ENCODE data around the gene PKD1.

The PKD1 gene

DNA sequence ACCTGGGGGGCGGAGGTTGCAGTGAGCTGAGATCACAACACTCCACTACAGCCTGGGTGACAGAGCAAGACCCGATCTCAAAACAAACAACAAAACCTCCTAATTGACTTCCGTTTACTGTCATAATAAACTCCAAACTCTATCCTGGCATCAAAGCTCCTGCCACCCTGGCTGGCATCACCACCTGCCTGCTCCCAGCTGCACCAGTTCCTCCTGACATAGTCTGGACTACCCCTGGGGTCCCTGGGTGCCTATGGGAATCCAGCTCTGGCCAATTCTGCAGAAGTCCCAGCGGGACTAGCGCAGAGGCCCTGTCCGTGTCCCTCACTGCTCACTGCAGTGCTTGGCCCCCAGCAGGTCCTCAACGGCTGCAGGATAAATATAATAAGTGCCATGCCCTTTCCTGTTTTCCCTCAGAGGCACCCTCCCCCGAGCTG is 88.8 kb downstream of the PKD1 start:
- TF ChIP-seq, protein P1, sequence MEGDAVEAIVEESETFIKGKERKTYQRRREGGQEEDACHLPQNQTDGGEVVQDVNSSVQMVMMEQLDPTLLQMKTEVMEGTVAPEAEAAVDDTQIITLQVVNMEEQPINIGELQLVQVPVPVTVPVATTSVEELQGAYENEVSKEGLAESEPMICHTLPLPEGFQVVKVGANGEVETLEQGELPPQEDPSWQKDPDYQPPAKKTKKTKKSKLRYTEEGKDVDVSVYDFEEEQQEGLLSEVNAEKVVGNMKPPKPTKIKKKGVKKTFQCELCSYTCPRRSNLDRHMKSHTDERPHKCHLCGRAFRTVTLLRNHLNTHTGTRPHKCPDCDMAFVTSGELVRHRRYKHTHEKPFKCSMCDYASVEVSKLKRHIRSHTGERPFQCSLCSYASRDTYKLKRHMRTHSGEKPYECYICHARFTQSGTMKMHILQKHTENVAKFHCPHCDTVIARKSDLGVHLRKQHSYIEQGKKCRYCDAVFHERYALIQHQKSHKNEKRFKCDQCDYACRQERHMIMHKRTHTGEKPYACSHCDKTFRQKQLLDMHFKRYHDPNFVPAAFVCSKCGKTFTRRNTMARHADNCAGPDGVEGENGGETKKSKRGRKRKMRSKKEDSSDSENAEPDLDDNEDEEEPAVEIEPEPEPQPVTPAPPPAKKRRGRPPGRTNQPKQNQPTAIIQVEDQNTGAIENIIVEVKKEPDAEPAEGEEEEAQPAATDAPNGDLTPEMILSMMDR (IDR thresholded peaks at IDR 0.05; ENCODE audit: control insufficient read depth, insufficient read depth, low read depth, low read length, missing control alignments), result no peak
- peak overlapping the region; percentile 74 for H3K4me3 ChIP-seq (ENCODE audit: control insufficient read depth, low read depth, low read length)
- DNase-seq (ENCODE audit: low read depth), result no peak

DNA sequence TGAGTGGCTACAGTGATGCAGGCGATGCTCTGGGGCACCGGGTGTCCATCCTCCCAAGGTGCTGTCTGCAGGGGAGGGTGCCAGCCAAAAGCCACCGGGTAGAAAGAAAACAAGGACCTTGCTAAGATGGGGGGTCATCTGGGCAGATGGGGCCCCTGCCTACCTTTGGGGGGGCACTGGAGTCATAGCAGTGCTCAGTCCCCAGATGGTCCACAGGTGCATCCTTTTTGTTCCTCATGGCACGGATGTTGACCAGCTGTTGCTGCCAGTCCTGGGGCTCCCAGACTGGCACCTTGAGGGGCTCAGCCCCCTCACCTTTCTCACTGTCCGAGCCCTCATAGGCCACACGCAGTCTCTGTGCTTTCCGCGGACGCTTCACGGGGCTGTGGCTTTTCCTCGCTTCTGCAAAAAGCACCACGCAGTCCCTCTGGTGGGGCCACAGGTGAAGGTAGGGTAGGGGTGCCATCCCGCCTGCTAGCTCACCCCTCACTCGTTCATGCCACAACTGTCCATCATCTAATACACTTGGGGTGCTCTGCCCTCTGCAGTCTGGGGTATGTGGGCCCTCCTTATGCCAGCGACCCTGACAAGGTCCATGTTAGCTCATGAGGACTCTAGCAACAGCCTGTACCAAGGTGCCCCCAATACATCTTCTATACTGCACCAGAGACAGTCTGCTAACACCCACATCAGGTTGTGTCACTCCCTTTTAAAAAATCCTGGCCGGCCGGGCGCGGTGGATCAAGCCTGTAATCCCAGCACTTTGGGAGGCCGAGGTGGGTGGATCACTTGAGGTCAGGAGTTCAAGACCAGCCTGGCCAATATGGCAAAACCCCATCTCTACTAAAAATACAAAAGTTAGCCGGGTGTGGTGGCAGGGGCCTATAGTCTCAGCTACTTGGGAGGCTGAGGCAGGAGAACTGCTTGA is 89.5 kb downstream of the PKD1 start:
- TF ChIP-seq, protein P1 (IDR thresholded peaks at IDR 0.05; ENCODE audit: control insufficient read depth, insufficient read depth, low read depth, low read length, missing control alignments), result no peak
- H3K4me3 ChIP-seq (ENCODE audit: control insufficient read depth, low read depth, low read length), result no peak overlapping the region
- no peak for DNase-seq (ENCODE audit: low read depth)

DNA sequence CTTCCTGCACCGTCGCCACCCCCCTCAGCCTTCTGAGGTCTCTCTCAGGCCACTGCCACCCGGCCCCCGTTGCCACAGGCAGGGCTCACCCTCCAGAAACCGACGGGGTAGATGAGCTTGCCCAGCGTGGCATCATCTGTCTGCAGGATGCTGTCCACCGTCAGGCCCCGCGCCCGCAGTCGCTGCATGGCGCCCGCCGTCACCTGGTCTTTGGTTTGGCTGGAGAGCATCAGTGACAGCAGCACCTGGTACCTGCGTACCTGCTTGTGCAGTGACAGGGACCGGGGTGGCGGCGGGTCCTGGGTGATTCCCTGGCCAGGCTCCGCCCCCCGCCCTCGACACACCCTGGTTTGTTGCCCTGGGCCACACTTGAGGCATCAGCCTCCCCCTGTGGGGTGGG is 91.2 kb downstream of the PKD1 start:
- H3K4me3 ChIP-seq (ENCODE audit: control insufficient read depth, low read depth, low read length), result no peak overlapping the region
- DNase-seq (ENCODE audit: low read depth), result no peak
- TF ChIP-seq, protein P1 (IDR thresholded peaks at IDR 0.05; ENCODE audit: control insufficient read depth, insufficient read depth, low read depth, low read length, missing control alignments), result no peak

DNA sequence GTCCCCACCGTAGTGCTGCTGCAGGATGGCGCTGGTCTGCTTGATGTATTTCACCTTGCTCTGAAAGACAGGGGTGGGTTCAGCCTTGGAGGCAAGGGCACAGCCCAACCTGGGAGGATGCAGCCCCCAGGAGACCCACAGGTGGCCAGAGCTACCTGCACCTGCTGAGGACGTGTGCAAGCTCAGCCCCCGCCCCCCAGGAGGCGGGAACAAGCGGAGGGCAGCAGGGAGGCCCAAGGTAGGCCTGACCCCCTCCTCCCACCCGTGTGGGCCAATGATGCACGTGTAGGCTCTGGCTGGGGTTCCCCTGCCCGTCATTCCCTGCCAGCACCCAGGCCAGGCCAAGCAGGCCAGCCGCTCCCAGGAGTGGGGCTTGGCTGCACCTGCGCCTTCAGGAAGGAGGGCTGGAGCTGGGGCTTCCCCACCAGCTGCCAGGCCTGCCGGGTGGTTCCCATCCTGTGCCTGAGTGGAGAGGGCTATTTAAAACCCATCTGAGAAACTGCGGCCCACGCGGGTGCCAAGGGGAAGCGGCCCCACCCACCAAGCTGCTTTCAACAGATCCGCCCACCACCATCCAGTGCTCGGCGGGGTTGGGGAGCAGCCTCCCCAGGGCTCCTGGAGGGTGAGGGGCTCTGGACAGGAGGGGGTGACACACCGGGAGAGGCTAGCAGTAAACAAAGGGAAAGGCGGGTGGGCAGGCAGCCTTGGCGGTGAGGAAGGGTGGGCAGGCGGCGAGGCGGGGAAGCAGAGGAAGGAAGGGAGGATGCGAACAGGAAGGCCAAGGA is 91.8 kb downstream of the PKD1 start:
- TF ChIP-seq, protein P1 (IDR thresholded peaks at IDR 0.05; ENCODE audit: control insufficient read depth, insufficient read depth, low read depth, low read length, missing control alignments), result no peak
- no peak overlapping the region for H3K4me3 ChIP-seq (ENCODE audit: control insufficient read depth, low read depth, low read length)
- no peak for DNase-seq (ENCODE audit: low read depth)

DNA sequence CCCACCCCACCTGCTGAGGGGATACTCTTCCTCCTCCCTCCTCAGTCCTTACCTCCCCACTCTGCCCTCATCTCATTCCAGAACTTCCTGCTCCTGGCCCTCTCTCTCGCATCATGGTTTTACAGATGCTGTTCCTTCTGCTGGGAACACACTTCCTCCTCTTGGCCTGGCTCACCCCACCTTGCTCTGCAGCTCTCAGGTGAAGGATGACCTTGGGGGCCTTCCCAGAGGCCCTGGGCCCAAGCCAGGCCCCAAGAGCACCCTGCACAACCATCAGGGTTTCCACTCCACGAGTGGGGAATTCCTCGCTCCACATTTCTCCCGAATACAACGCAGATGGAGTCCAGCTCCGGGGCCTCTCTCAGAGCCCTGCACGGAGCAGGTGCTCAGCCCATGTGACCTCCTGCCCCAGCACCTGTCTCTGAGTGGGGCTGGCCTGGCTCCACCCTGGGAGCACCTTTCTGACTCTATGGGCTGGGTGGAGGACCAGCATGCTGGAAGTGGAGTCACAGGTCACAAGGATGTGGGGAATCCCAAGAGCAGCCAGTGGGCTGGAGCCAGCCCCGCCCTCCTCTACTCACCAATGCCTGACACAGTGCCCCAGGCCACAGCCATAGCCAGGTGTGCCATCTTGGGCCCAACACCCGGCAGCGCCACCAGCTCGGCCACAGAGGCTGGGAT is 92.6 kb downstream of the PKD1 start:
- TF ChIP-seq, protein P1 (IDR thresholded peaks at IDR 0.05; ENCODE audit: control insufficient read depth, insufficient read depth, low read depth, low read length, missing control alignments), result no peak
- no peak for DNase-seq (ENCODE audit: low read depth)
- H3K4me3 ChIP-seq (ENCODE audit: control insufficient read depth, low read depth, low read length), result no peak overlapping the region

Data from AG09309 (cell line).